OCI-LY3 (cell line): ENCODE data around the gene CTAGE1.

Experiments used
- H2AFZ ChIP-seq: fragments of 200-600, 300-600 bp; shearing (Covaris generic); 2 replicates; pipeline ENCODE4 v1.6.0; 2014; ENCODE audit warnings: antibody characterized with exemption, low read depth, low read length
- H3K27ac ChIP-seq: fragments of 200-600, 300-600 bp; sonication (generic); 2 replicates; pipeline ENCODE4 v1.5.1; 2014; ENCODE audit warnings: mild to moderate bottlenecking, low read length, moderate library complexity, mixed read lengths
- H3K27me3 ChIP-seq: fragments of 200-600, 300-600 bp; sonication (generic); 2 replicates; pipeline ENCODE4 v1.6.1; 2014; ENCODE audit warnings: low read depth, low read length, mixed read lengths
- H3K36me3 ChIP-seq: fragments of 200-600, 300-600 bp; sonication (generic); replicated peaks from 2 replicates; pipeline ENCODE3; 2014; ENCODE audit warnings: low read depth, low read length, mixed read lengths
- H3K4me1 ChIP-seq: fragments of 300-600, 200-600 bp; sonication (generic); 2 replicates; pipeline ENCODE4 v1.6.1; 2014; ENCODE audit warnings: low read length, mixed read lengths
- H3K4me2 ChIP-seq: fragments of 200-600, 300-600 bp; sonication (generic); 2 replicates; pipeline ENCODE4 v1.6.1; 2014; ENCODE audit warnings: low read length, mixed read lengths
- H3K4me3 ChIP-seq: fragments of 300-600, 200-600 bp; sonication (generic); 2 replicates; pipeline ENCODE4 v1.5.1; 2014; ENCODE audit warnings: antibody characterized with exemption, mild to moderate bottlenecking, low read length, moderate library complexity
- H3K79me2 ChIP-seq: fragments of 300-600, 200-600 bp; shearing (Covaris generic); 2 replicates; pipeline ENCODE4 v1.6.1; 2014; ENCODE audit warnings: mild to moderate bottlenecking, low read length, mixed read lengths
- H3K9ac ChIP-seq: fragments of 300-600, 200-600 bp; shearing (Covaris generic); 2 replicates; pipeline ENCODE4 v1.6.0; 2014; ENCODE audit warnings: mild to moderate bottlenecking, low read length, moderate library complexity
- H3K9me3 ChIP-seq: fragments of 200-600, 300-600 bp; shearing (Covaris generic); 2 replicates; pipeline ENCODE4 v1.6.1; 2014; ENCODE audit warnings: low read length, mixed read lengths; ENCODE audit not compliant: insufficient read depth
- H4K20me1 ChIP-seq: fragments of 200-600, 300-600 bp; sonication (generic); 2 replicates; pipeline ENCODE4 v1.6.1; 2016; ENCODE audit warnings: low read length, mixed read lengths; ENCODE audit not compliant: insufficient read depth
- EZH2phosphoT487 ChIP-seq: fragments of 200-600 bp; shearing (Covaris generic); IDR thresholded peaks from 2 replicates; pipeline ENCODE4 v1.6.1; 2018; ENCODE audit warnings: antibody characterized with exemption, mixed run types, low read depth
- TF ChIP-seq, protein P1 (sequence below): fragments of 200-600, 300-600 bp; sonication (generic); IDR thresholded peaks from 2 replicates; pipeline ENCODE4 v1.5.1; 2014; ENCODE audit warnings: antibody characterized with exemption, low read length, low read depth

The CTAGE1 gene

DNA sequence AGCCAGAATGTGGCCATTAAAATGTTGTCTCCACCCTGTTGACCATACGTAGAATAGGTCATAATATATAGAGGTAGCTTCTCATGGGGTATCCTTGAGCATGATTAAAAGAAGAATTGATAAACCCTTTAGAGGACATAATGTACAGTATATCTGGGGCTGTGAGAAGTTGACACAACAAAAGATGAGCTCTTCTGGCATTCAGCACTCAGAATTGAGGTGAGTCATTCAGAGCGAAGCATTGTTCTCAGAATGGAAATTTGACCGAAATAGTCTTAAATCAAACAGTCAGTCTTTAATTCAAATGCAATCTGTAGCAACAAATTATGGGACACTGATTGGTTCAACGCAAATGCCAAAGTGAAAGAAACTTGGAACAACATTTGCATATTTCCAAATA lies 47.3 kb downstream of the CTAGE1 start:
- no peaks in the 10 kb centered on the region for H3K79me2 ChIP-seq
- H3K9ac ChIP-seq: no peak overlapping the region
- no peak overlapping the region for H3K27ac ChIP-seq
- H4K20me1 ChIP-seq: no peaks in the 10 kb centered on the region
- H3K9me3 ChIP-seq: no peaks in the 10 kb centered on the region
- H3K27me3 ChIP-seq: 0 out of 2 replicates have a peak, but pooled peaks cover 2% of the 10 kb centered on the region
- H3K4me3 ChIP-seq: no peak overlapping the region
- no peaks in the 10 kb centered on the region for H3K4me1 ChIP-seq
- H3K36me3 ChIP-seq: no peaks in the 10 kb centered on the region
- TF ChIP-seq, protein P1, sequence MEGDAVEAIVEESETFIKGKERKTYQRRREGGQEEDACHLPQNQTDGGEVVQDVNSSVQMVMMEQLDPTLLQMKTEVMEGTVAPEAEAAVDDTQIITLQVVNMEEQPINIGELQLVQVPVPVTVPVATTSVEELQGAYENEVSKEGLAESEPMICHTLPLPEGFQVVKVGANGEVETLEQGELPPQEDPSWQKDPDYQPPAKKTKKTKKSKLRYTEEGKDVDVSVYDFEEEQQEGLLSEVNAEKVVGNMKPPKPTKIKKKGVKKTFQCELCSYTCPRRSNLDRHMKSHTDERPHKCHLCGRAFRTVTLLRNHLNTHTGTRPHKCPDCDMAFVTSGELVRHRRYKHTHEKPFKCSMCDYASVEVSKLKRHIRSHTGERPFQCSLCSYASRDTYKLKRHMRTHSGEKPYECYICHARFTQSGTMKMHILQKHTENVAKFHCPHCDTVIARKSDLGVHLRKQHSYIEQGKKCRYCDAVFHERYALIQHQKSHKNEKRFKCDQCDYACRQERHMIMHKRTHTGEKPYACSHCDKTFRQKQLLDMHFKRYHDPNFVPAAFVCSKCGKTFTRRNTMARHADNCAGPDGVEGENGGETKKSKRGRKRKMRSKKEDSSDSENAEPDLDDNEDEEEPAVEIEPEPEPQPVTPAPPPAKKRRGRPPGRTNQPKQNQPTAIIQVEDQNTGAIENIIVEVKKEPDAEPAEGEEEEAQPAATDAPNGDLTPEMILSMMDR: no peak
- TF ChIP-seq EZH2phosphoT487: no peak
- H2AFZ ChIP-seq: no peak overlapping the region
- no peak overlapping the region for H3K4me2 ChIP-seq

DNA sequence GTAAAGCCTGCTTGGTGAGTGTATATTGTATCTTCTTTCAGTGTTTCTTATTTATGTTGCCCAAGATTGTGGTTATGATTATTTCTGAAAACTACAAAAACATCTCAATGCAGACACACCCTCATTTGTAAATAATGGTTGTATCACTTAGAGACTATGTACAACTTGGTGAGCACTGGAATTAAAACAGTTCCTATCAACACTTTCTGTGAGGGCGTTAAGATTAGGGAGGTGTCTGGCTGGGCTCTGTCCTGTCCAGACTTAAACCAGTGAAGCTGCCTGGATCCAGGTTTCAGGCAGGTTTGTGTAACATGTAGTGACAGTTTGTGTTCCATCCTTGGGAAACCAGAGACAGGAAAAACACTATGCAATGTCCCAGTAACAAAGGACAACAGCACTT lies 49.7 kb downstream of the CTAGE1 start:
- H4K20me1 ChIP-seq: no peaks in the 10 kb centered on the region
- TF ChIP-seq EZH2phosphoT487: no peak
- TF ChIP-seq, protein P1: no peak
- no peak overlapping the region for H3K4me2 ChIP-seq
- no peaks in the 10 kb centered on the region for H3K4me1 ChIP-seq
- H3K36me3 ChIP-seq: no peaks in the 10 kb centered on the region
- H3K9me3 ChIP-seq: no peaks in the 10 kb centered on the region
- no peak overlapping the region for H3K4me3 ChIP-seq
- peaks cover 6% of the 10 kb centered on the region; the same call in 1 of the 2 replicates for H3K27me3 ChIP-seq
- H3K79me2 ChIP-seq: no peaks in the 10 kb centered on the region
- no peak overlapping the region for H3K9ac ChIP-seq
- H2AFZ ChIP-seq: no peak overlapping the region
- H3K27ac ChIP-seq: no peak overlapping the region

DNA sequence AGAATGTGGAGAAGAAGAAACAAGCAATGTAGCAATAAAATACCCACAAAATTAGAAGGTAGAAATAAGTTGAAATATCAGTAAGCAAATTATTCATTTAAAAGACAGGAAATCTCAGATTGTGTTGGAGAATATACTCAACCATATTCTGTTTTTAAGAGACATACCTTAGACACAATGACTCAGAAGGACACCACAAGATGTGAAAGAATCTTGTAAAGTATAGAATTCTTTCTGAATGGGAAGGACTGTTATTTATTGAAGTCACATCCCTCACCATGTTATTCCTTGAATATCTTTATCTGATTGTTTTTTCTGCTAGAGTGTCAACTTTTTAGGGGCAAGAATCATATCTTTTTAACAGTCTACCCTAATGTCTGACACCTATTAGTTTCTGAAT lies 50.4 kb downstream of the CTAGE1 start:
- Histone ChIP-seq H4K20me1 (no peaks in the 10 kb centered on the region), H3K36me3 (no peaks in the 10 kb centered on the region), H3K4me2 (no peak overlapping the region), H3K27me3 (peaks cover 8% of the 10 kb centered on the region; the same call in 1 of the 2 replicates), H3K79me2 (no peaks in the 10 kb centered on the region), H3K27ac (no peak overlapping the region), H3K4me3 (no peak overlapping the region), H3K9ac (no peak overlapping the region), H3K4me1 (no peaks in the 10 kb centered on the region), H3K9me3 (no peaks in the 10 kb centered on the region), H2AFZ (no peak overlapping the region)
- TF ChIP-seq, protein P1: no peak
- TF ChIP-seq EZH2phosphoT487: no peak

DNA sequence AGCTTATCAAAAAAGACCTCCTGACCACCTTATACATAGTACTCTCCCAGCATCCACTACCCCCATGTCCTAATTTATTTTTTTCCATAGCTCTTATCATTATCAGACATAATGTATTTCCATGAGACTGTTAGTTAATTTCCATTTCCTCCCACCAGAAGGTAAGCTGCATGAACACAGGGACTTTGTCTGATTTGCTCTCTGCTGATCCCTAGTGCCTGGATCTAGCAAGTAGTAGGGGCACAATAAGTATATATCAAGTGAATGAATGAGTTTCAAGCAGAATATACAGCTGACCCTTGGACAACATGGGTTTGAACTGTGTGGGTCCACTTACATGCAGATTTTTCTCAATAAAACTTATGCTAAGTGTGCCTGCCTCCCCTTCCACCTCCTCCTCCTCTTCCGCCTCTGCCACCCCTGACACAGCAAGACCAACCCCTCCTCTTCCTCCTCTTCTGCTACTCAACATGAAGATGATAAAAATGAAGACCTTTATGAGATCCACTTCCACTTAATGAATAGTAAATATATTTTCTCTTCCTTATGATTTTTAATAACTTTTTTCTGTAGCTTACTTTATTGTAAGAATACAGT lies 53.8 kb downstream of the CTAGE1 start:
- H3K4me3 ChIP-seq: no peak overlapping the region
- no peaks in the 10 kb centered on the region for H3K79me2 ChIP-seq
- H4K20me1 ChIP-seq: no peaks in the 10 kb centered on the region
- H3K4me1 ChIP-seq: no peaks in the 10 kb centered on the region
- no peaks in the 10 kb centered on the region for H3K9me3 ChIP-seq
- no peak overlapping the region for H3K4me2 ChIP-seq
- H3K27me3 ChIP-seq: peaks cover 12% of the 10 kb centered on the region; the same call in 1 of the 2 replicates
- no peak overlapping the region for H3K9ac ChIP-seq
- no peak overlapping the region for H3K27ac ChIP-seq
- no peaks in the 10 kb centered on the region for H3K36me3 ChIP-seq
- H2AFZ ChIP-seq: no peak overlapping the region
- TF ChIP-seq EZH2phosphoT487: no peak
- TF ChIP-seq, protein P1: peak; percentile 21
